ENCODE measurements around the gene ZNF687. TPM values are rescaled to one million over a fixed set of nuclear protein-coding genes. Genes with fewer than 3 reads are reported as not detected.

Gene ZNF687
- total RNA-seq, 2 donors from 2014 or later: 43.0 to 49.8 TPM

DNA sequence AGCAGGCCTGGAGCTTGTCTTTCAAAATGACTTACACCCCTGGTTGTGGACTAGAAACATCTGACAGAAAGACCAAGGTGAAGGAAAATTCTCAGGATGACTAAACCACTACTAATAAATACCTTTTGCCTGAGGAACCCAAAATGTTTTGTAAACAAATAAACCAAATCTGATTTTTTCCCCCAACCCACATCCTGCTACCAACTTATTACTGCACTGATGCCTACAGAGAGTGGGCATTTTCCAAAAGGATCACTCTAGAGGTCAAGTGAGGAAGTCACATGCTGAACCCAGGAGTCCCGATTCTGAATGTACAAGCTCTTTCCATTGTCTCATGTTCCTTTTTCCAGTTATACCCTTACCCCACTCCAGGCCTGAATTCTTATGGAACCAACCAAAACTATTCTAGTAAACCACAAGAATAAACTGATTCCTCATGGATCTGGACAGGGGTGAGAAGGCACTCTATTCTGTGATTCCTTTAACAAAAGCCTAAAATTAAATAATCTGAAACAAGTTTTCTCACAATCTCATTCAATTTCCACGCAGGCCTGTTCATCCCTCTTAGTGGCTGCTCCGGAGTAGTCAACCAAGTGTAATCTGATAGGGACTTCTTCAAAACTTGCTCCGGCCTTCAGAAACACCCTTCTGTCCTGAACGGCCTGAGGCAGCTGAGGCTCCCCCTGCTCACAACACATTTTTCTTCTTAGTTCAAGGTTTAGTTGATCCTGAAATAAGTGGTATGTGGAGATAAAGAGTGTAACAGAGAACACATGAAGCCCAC lies 43.7 kb downstream of the ZNF687 start:
- TF ChIP-seq, protein P1, sequence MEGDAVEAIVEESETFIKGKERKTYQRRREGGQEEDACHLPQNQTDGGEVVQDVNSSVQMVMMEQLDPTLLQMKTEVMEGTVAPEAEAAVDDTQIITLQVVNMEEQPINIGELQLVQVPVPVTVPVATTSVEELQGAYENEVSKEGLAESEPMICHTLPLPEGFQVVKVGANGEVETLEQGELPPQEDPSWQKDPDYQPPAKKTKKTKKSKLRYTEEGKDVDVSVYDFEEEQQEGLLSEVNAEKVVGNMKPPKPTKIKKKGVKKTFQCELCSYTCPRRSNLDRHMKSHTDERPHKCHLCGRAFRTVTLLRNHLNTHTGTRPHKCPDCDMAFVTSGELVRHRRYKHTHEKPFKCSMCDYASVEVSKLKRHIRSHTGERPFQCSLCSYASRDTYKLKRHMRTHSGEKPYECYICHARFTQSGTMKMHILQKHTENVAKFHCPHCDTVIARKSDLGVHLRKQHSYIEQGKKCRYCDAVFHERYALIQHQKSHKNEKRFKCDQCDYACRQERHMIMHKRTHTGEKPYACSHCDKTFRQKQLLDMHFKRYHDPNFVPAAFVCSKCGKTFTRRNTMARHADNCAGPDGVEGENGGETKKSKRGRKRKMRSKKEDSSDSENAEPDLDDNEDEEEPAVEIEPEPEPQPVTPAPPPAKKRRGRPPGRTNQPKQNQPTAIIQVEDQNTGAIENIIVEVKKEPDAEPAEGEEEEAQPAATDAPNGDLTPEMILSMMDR (conservative IDR thresholded peaks at IDR 0.05): no peak
- H3K4me1 Mint-ChIP-seq: peaks cover 21% of the 10 kb centered on the region
- DNase-seq: no peak
- H3K9me3 ChIP-seq (ENCODE audit: control insufficient read depth, low read length): no peaks in the 10 kb centered on the region
- no peak overlapping the region for H3K27ac ChIP-seq (ENCODE audit: low read depth, low read length)
- H3K4me3 Mint-ChIP-seq: peak overlapping the region; percentile 80
- no peaks in the 10 kb centered on the region for H3K4me1 ChIP-seq (ENCODE audit: control insufficient read depth, insufficient read depth, low read length)
- peak overlapping the region; percentile 91 for H3K4me3 ChIP-seq (ENCODE audit: low read length)
- peaks cover 9% of the 10 kb centered on the region for H3K36me3 ChIP-seq (ENCODE audit: control insufficient read depth, insufficient read depth, low read length)
- H3K27me3 Mint-ChIP-seq (ENCODE audit: insufficient read depth): no peaks in the 10 kb centered on the region
- 84 to 88% methylated on average over 2 to 5 of the region's 5 CpGs for WGBS, 2 experiments (ENCODE audit: insufficient coverage in 1 of 2, insufficient read length in 1 of 2)
- H3K36me3 Mint-ChIP-seq (ENCODE audit: low read depth): peaks cover 30% of the 10 kb centered on the region
- no peak overlapping the region for H3K9ac ChIP-seq (ENCODE audit: extremely low read depth, low read length, poor library complexity, severe bottlenecking)
- H3K9me3 Mint-ChIP-seq: no peaks in the 10 kb centered on the region
- H3K27me3 ChIP-seq (ENCODE audit: control insufficient read depth, insufficient read depth, low read length, poor library complexity, severe bottlenecking): no peaks in the 10 kb centered on the region
- H3K27ac Mint-ChIP-seq: no peak overlapping the region

DNA sequence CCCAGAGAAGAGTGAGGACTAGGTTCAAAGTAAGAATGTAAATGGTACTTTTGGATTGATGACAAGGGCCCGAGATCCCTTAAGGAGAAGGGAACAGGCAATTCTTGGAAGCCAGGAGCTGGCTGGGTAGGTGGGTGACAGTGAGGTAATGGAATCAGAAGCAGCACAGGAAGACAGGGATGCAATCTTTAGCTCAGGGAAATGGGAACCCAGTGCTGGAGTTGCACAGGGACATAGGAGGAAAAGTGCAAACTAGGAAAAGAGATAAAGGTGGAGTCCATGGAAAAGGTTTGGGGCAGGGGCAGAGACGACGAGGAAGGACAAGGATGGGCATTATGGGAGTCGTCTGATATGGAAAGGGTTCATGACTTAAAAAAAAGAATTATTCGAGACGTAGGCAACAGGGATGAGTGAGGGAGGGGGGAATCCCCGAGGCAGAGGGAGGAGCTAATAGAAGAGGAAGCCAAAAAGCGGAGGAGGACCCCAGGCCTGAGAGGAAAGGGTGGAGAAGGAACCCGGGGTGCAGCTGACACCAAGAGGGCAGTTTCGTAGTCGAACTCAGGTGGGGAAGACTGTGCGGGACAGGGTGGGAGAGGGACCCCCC lies 44.6 kb downstream of the ZNF687 start:
- Histone ChIP-seq H3K36me3 (ENCODE audit: control insufficient read depth, insufficient read depth, low read length) (peaks cover 9% of the 10 kb centered on the region), H3K4me1 (ENCODE audit: control insufficient read depth, insufficient read depth, low read length) (no peaks in the 10 kb centered on the region), H3K27me3 (ENCODE audit: control insufficient read depth, insufficient read depth, low read length, poor library complexity, severe bottlenecking) (no peaks in the 10 kb centered on the region), H3K27ac (ENCODE audit: low read depth, low read length) (no peak overlapping the region), H3K9ac (ENCODE audit: extremely low read depth, low read length, poor library complexity, severe bottlenecking) (peak overlapping the region; percentile 96), H3K4me3 (ENCODE audit: low read length) (peak overlapping the region; percentile 91), H3K9me3 (ENCODE audit: control insufficient read depth, low read length) (no peaks in the 10 kb centered on the region)
- TF ChIP-seq, protein P1 (conservative IDR thresholded peaks at IDR 0.05): no peak
- peaks cover 29% of the 10 kb centered on the region for H3K36me3 Mint-ChIP-seq (ENCODE audit: low read depth)
- no peak for DNase-seq
- H3K4me1 Mint-ChIP-seq: peaks cover 18% of the 10 kb centered on the region
- peak overlapping the region; percentile 80 for H3K4me3 Mint-ChIP-seq
- H3K9me3 Mint-ChIP-seq: no peaks in the 10 kb centered on the region
- peak overlapping the region; percentile 41 for H3K27ac Mint-ChIP-seq
- 7 to 12% methylated on average over 8 to 9 of the region's 12 CpGs for WGBS, 2 experiments (ENCODE audit: insufficient coverage in 1 of 2, insufficient read length in 1 of 2)
- H3K27me3 Mint-ChIP-seq (ENCODE audit: insufficient read depth): no peaks in the 10 kb centered on the region

DNA sequence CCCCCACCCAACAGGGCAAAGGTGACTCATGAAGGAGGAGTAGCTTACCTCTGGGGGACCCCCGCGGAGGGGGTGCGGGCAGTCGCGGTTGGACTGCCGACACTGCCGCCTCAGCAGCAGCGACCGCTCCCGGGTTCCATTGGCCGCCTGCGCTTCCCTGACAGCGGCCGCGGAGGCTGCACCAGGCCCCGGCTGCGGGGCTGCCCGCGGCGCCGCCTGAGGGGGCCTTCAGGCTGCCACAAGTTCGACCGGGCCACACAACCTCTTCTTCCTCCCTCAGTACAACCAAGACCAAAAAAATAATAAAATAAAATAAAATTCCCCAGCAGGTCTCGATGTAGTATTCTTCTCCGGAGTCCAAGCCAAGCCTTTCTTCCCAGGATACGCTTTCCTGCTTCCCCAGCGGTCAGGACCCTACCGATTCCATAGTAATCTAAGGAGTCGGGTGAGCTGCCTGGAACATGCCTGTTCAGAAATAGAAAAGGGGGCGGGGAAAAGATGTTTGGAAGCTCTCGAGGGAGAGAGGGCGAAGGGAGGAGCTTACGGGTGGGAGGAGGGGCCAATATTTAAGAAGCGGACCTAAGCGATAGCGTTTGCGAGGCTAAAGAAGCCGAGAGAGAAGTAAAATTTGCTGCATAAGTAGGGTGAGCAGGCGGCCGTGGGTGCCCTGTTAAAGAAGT lies 45.3 kb downstream of the ZNF687 start, which contains the start of gene PI4KB:
PI4KB (minus strand) TSS at position 194 of the 680 bp plus-strand sequence. CDS start 10,935 bp downstream, outside the sequence.
- Mint-ChIP-seq H3K27ac (peak within 1 kb of the TSS; percentile 99), H3K9me3 (no peaks in the 10 kb centered on the region), H3K27me3 (ENCODE audit: insufficient read depth) (no peaks in the 10 kb centered on the region), H3K4me1 (peaks cover 18% of the 10 kb centered on the region), H3K4me3 (peak within 1 kb of the TSS; percentile 80), H3K36me3 (ENCODE audit: low read depth) (peaks cover 23% of the 10 kb centered on the region)
- Histone ChIP-seq H3K36me3 (ENCODE audit: control insufficient read depth, insufficient read depth, low read length) (peaks cover 9% of the 10 kb centered on the region), H3K9ac (ENCODE audit: extremely low read depth, low read length, poor library complexity, severe bottlenecking) (peak within 1 kb of the TSS; percentile 96), H3K9me3 (ENCODE audit: control insufficient read depth, low read length) (no peaks in the 10 kb centered on the region), H3K27me3 (ENCODE audit: control insufficient read depth, insufficient read depth, low read length, poor library complexity, severe bottlenecking) (no peaks in the 10 kb centered on the region), H3K4me1 (ENCODE audit: control insufficient read depth, insufficient read depth, low read length) (no peaks in the 10 kb centered on the region), H3K4me3 (ENCODE audit: low read length) (peak within 1 kb of the TSS; percentile 91), H3K27ac (ENCODE audit: low read depth, low read length) (peak within 1 kb of the TSS; percentile 98)
- WGBS, 2 experiments (ENCODE audit: insufficient coverage in 1 of 2, insufficient read length in 1 of 2): 0 to 2% methylated on average over 22 to 40 of the region's 40 CpGs
- TF ChIP-seq, protein P1 (conservative IDR thresholded peaks at IDR 0.05): no peak
- peak; percentile 96 for DNase-seq

All from endodermal cell (in vitro differentiated cells).